Heart right ventricle (tissue), 16 donors: ENCODE data around the gene HLA-DOB. TPM values are rescaled to one million over a fixed set of nuclear protein-coding genes. Genes with fewer than 3 reads are reported as not detected.
A peak's percentile ranks its signal among the peaks of the same experiment; 100 is the strongest.

Experiments
- ATAC-seq, 8 donors: fragments of 200-7000 bp; cut with Tn5 transposase; one replicate each; pipeline ENCODE4 v1.9.1; 2020; ENCODE audit warnings: mild to moderate bottlenecking in 8 of 8, moderate library complexity in 8 of 8, moderate number of reproducible peaks in 1 of 8
- DNase-seq, 2 donors: peaks; one replicate each; pipeline ENCODE4 v3.0.0-alpha.2; 2020
- H3K27ac ChIP-seq, 10 donors: fragments of 200-600 bp; sonication (generic) in 2 of 10; one replicate each; pipeline versions ENCODE4 v1.5.0 to v1.8.0; 2020 to 2022; ENCODE audit warnings: mild to moderate bottlenecking in 3 of 10
- H3K27me3 ChIP-seq, 7 donors: fragments of 200-600 bp; one replicate each; pipeline ENCODE4 v1.8.0; 2021 to 2022; ENCODE audit warnings: mild to moderate bottlenecking in 2 of 7
- H3K36me3 ChIP-seq, 9 donors: fragments of 200-600 bp; sonication (generic) in 1 of 9; one replicate each; pipeline versions ENCODE4 v1.5.0 to v1.8.0; 2020 to 2022; ENCODE audit warnings: mild to moderate bottlenecking in 2 of 9
- H3K4me1 ChIP-seq, 9 donors: fragments of 200-600 bp; sonication (generic) in 1 of 9; one replicate each; pipeline versions ENCODE4 v1.5.0 to v1.8.0; 2020 to 2022; ENCODE audit warnings: mild to moderate bottlenecking in 4 of 9
- H3K4me3 ChIP-seq, 10 donors: fragments of 200-600 bp; sonication (generic) in 2 of 10; one replicate each; pipeline versions ENCODE4 v1.5.0 to v1.8.0; 2020 to 2022; ENCODE audit warnings: mild to moderate bottlenecking in 7 of 10, moderate library complexity in 2 of 10
- H3K9me3 ChIP-seq, 11 donors: fragments of 200-600 bp in 10 of 11; sonication (generic) in 2 of 11; one replicate each; pipeline versions ENCODE4 v1.5.0 to v1.8.0; 2013 to 2022; ENCODE audit warnings: mild to moderate bottlenecking in 2 of 11, control low read depth in 1 of 11, moderate library complexity in 1 of 11
- WGBS, 2 donors: extraction: QIAGEN DNeasy Blood & Tissue Kit; methylation state at CpG; one replicate each; pipeline ENCODE4 v1.1.7; 2013; ENCODE audit warnings: inconsistent platforms in 1 of 2; 5-methylcytosine and 5-hydroxymethylcytosine counted together
- intact Hi-C, 10 donors: fragments of 100-400 bp; cut with DNase I; formaldehyde crosslinking; loops; one replicate each; pipeline versions ENCODE4 v1.11.1 to v1.14.2; 2022
- polyA plus RNA-seq, 2 donors: library from polyadenylated mRNA; stranded (reverse); fragments of 200-250 nt; gene quantifications; one replicate each; pipeline ENCODE4 v1.2.3, GENCODE V29; 2013
- total RNA-seq, 10 donors: library from RNA; stranded (reverse); fragmentation: NEBNext Ultra II Directional in 3 of 10; extraction: Animal tissue kit (Norgen Biotek cat#: 25700) in 3 of 10; gene quantifications; one replicate each; pipeline versions ENCODE4 v1.2.1 to v1.2.4, GENCODE V29; 2021 to 2023
- TF ChIP-seq, protein P1 (sequence below), 9 donors: fragments of 200-600 bp; sonication (generic) in 2 of 9; IDR thresholded peaks; one replicate each; pipeline versions ENCODE4 v1.5.0 to v1.8.0; 2021 to 2022; ENCODE audit warnings: antibody characterized with exemption in 9 of 9, mild to moderate bottlenecking in 5 of 9, moderate library complexity in 1 of 9
- donor health status: Arrhythmogenic right ventricular cardiomyopathy.
- donor health status: ischemic (EF 13 %, LVEDD 7.1; RV severe dilation, severe dysfunction).
- donor health status: healthy with polysubstance abuse.
- donor health status: DM: no; HTN: yes; CAD: no.
- donor health status: DM: no; HTN: no; CAD: no.
- donor health status: ischemic (EF 25% LVEDD 6.9; RV normal size, moderate dysfunction).
- donor health status: ischemic (EF 25% LVEDD 5.7; RV mildly dilated, moderate dysfunction).
- donor health status: healthy.
- donor health status: DM: yes; HTN: yes; CAD: no.
- donor health status: Ischemic cardiomyopathy.
- donor health status: ischemic (EF 35%, LVEDD 5.7; RV mildly dilated, moderate dysfunction).
- donor health status: nonischemic (EF 11% LVEDD 7.7; RV severe dilation, severe dysfunction).
- donor health status: DM: yes; HTN: yes; CAD: no.
- donor health status: PGD.
- donor health status: ischemic (EF 29% LVEDD 5.4; RV normal size, mild dysfunction).
- donor health status: nonischemic (EF 23%, LVEDD 6.1; RV moderate dilation, normal function).

Gene HLA-DOB
- total and polyA plus RNA-seq, 12 donors = 0.21 to 2.1 (median 0.48) TPM; not detected in 2

DNA sequence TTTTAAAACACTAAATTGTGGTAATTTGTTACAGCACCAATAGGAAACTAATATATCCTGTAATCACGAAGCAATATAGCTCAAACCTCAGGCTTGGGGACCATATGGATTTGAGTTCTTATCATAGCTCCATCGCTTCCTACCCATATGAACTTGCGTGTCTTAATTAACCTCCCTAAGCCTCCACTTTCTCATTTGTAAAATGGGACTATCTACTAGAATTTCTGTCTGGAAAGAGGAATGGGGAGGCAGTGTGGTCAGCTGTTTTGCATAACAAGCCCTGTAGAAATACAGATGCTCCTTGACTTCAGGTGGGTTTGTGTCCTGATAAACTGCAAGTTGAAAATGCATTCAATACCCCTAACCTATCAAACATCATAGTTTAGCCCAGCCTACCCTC, 17.1 kb downstream of the HLA-DOB start:
- Histone ChIP-seq H3K4me3 (no peak overlapping the region), H3K4me1 (peaks cover 0 to 24% (median 3%) of the 10 kb centered on the region in 9 donors), H3K27ac (no peak overlapping the region), H3K9me3 (peaks cover 0 to 10% (median 4%) of the 10 kb centered on the region in 11 donors), H3K27me3 (peaks cover 0 to 84% (median 43%) of the 10 kb centered on the region in 7 donors), H3K36me3 (no peaks in the 10 kb centered on the region)
- ATAC-seq (no peak), DNase-seq (no peak)
- intact Hi-C loops = loop anchor here (5.0 to 10.0 kb wide), 6 partner anchors 95 to 555 kb away; no protein-coding TSS in a partner anchor
- 82 to 86% methylated on average over 3 of the region's 3 CpGs for WGBS, 2 donors
- TF ChIP-seq, protein P1, sequence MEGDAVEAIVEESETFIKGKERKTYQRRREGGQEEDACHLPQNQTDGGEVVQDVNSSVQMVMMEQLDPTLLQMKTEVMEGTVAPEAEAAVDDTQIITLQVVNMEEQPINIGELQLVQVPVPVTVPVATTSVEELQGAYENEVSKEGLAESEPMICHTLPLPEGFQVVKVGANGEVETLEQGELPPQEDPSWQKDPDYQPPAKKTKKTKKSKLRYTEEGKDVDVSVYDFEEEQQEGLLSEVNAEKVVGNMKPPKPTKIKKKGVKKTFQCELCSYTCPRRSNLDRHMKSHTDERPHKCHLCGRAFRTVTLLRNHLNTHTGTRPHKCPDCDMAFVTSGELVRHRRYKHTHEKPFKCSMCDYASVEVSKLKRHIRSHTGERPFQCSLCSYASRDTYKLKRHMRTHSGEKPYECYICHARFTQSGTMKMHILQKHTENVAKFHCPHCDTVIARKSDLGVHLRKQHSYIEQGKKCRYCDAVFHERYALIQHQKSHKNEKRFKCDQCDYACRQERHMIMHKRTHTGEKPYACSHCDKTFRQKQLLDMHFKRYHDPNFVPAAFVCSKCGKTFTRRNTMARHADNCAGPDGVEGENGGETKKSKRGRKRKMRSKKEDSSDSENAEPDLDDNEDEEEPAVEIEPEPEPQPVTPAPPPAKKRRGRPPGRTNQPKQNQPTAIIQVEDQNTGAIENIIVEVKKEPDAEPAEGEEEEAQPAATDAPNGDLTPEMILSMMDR (IDR thresholded peaks at IDR 0.05) = no peak

DNA sequence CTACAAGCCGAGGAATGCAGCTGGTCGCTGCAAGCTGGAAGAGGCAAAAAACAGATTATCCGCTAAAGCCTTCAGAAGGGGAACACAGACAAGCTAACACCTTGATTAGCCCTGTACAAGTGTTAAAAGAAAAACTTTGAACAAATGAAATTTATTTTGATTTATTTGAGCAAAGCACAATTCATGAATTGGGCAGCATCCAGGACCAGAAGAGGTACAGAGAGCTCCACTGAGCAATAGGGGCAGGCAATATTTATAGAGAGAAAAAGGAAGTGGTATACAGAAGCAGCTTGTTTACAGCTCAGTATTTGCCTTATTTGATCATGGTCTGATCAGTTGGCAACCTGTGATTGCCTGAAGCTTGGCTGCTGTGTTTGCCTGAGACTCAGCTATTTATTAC, 17.6 kb downstream of the HLA-DOB start:
- H3K27me3 ChIP-seq = peaks cover 0 to 85% (median 43%) of the 10 kb centered on the region in 7 donors
- peaks cover 0 to 10% (median 4%) of the 10 kb centered on the region in 11 donors for H3K9me3 ChIP-seq
- no peak overlapping the region for H3K4me3 ChIP-seq
- DNase-seq = no peak
- intact Hi-C loops = loop anchor here (5.0 to 10.0 kb wide), 6 partner anchors 94 to 554 kb away; no protein-coding TSS in a partner anchor
- H3K4me1 ChIP-seq = peaks cover 0 to 26% (median 3%) of the 10 kb centered on the region in 9 donors
- H3K36me3 ChIP-seq = no peaks in the 10 kb centered on the region
- TF ChIP-seq, protein P1 (IDR thresholded peaks at IDR 0.05) = no peak
- no peak overlapping the region for H3K27ac ChIP-seq
- ATAC-seq = no peak
- 90 to 100% methylated on average over 3 of the region's 3 CpGs for WGBS, 2 donors

DNA sequence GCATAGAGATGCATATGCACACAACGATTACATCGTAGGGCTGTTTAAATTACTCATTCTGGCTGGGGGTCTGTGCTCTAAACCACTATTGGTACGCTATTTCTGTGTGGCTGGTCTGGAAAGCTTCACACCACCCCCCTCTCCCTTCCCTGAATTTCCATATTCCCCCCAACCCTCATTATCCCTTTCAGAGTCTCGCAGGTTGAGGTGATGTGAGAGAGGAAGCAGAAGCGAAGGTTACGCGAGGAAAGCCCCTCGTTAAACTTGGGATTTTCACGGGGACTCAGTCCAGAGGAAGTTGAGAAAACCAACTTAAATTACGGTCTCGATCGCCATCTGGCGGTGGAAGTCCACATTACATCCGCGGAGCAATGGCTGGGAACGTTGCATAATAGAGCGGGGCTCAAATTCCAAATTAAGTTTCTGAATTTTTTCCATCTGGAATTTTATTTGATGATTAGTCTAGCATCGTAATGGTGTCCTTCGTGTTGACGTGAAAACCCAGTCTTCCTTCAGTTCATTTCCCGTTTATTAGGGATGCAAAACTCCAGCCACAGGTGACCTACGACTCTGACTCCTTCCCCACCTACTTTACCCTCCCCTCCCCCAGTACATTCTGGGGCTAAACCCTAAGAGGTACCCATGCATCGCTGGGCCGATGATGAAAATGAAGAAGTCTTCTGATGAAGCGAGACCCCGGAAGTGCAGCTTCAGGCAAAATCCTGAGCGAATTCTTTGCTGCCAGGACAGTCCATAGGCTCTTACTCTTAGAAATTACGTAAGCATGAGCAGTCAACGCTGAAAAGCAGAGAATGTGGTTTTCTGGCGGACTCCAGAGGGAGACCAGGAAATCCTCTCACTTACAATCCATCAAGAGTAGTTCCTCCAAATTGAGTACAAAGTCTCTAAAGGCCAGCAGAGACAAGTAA, 19.7 kb downstream of the HLA-DOB start:
- DNase-seq (peak; percentile 73 to 78), ATAC-seq (peak; percentile 71 to 90 (median 76))
- TF ChIP-seq, protein P1 (IDR thresholded peaks at IDR 0.05) = peak; percentile 74 to 90 (median 86)
- peak overlapping the region in 1 of 10 donors; percentile 7 for H3K27ac ChIP-seq
- intact Hi-C loops = loop anchor here (2.0 to 10.0 kb wide), 9 partner anchors 72 to 552 kb away; no protein-coding TSS in a partner anchor
- H3K4me3 ChIP-seq = peak overlapping the region in 4 of 10 donors; percentile 18 to 30 (median 26)
- peaks cover 0 to 38% (median 3%) of the 10 kb centered on the region in 9 donors for H3K4me1 ChIP-seq
- no peaks in the 10 kb centered on the region for H3K36me3 ChIP-seq
- 12 to 13% methylated on average over 30 of the region's 30 CpGs for WGBS, 2 donors
- peaks cover 0 to 10% (median 4%) of the 10 kb centered on the region in 11 donors for H3K9me3 ChIP-seq
- H3K27me3 ChIP-seq = peaks cover 0 to 91% (median 41%) of the 10 kb centered on the region in 7 donors

DNA sequence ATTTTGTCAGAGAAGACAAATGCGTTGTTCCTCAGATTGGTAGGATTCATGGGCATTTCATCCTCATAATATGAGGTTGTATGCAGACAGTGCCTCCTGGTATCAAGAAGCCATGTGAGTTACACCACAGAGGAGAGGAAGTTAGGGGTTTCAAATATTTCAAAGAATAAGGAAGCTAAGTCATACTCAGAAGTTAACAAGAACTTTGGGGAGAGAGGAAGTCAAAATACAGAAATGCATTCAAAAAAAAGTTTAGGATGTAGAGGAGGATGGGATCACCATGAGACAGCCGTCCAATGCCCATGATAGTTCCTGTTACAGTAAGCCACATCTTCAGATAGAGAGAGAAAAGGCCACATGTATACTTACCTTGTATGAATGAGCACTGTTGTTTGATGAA, 22.3 kb downstream of the HLA-DOB start:
- intact Hi-C loops = loop anchor here in 5 of 10 donors (5.0 to 10.0 kb wide), 4 partner anchors 90 to 550 kb away; no protein-coding TSS in a partner anchor
- peaks cover 0 to 87% (median 49%) of the 10 kb centered on the region in 7 donors for H3K27me3 ChIP-seq
- ATAC-seq = peak in 7 of 8 donors; percentile 21 to 53 (median 41)
- no peak overlapping the region for H3K4me3 ChIP-seq
- DNase-seq = no peak
- no peaks in the 10 kb centered on the region for H3K36me3 ChIP-seq
- H3K4me1 ChIP-seq = peaks cover 0 to 38% (median 3%) of the 10 kb centered on the region in 9 donors
- peak overlapping the region in 1 of 10 donors; percentile 69 for H3K27ac ChIP-seq
- 64 to 75% methylated on average over 2 of the region's 2 CpGs for WGBS, 2 donors
- TF ChIP-seq, protein P1 (IDR thresholded peaks at IDR 0.05) = no peak
- H3K9me3 ChIP-seq = peaks cover 0 to 9% (median 2%) of the 10 kb centered on the region in 11 donors
